Stimulated activated CD8-positive, alpha-beta memory T cell treated with anti-CD3 and anti-CD28 coated beads, Interleukin-12 subunit alpha, Interleukin-12 subunit beta, amount 100 ng/mL, for 24 hours (primary cell): ENCODE data around the gene NKTR.
"Not testable (repeated sequence)": the region's sequence is repeated elsewhere in the genome, so short reads cannot be mapped to it uniquely, and the experiment has no call there.

Experiments
- DNase-seq: peaks from one replicate; pipeline ENCODE4 v3.0.0-alpha.2; 2020; ENCODE audit errors: extremely low read depth

Gene NKTR

GRCh38 chr3:42600111-42600957 is at the start of gene NKTR:
TSS of gene NKTR (plus strand) at chr3:42600686. CDS start at chr3:42601007, 321 bp downstream.
- DNase-seq, result peak; percentile 95

GRCh38 chr3:42552830-42553229 is 47.7 kb upstream of the NKTR start:
- no peak for DNase-seq

DNA sequence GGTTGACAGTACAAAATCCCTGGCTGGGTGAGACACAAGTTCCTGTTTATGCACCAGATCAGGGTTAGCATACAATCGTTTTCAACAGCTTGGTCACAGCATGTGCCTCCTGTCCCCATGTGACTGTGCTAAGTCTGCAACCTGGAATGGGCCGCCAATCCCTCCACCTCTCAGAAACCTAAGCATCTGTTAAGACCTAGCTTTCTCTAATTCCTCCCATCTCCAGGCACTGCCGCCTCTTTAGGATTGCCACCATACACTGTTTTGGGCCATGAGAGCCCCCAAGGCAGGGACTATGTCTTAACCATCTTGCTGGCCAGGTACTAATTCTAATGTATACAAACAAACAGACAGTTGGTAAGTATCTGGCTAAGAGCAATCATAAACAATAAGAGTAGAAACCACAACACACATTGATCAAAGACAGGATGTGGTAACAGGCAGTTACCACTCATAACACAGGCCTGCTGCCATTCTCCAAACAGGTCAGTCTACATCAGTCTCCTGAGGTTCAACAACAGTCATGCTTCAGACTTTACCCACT is 44.3 kb upstream of the NKTR start:
- no peak for DNase-seq

DNA sequence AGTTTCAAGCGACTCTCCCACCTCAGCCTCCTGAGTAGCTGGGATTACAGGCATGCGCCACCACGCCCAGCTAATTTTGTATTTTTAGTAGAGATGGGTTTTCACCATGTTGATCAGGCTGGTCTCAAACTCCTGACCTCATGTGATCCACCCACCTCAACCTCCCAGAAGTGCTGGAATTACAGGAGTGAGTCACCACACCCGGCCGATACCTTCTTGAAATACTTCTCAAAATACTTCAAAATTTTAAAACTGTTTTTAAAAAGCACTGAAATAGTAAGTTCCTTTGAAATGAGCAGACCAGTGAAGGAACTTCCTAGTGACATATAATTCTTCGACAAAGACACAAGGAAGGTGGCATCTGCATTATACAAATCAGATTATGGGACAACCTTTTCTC is 43.7 kb upstream of the NKTR start:
- not testable (repeated sequence) for DNase-seq

DNA sequence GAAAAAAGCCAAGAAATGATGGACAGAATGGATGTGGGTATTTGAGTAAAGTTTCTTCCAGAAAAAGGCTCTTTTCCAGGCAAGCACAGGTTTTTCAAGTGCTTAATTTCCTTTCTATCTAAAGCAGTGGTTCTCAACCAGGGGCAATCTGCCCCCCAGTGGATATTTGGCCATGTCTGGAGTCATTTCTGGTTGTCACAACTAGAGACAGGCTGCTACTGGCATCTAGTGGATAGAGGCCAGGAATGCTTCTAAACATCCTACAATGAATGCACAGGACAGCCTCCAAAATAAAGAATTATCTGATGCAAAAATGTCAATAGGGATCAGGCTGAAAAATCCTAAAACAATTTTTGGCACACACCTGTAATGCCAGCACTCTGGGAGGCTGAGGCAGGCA is 42.6 kb upstream of the NKTR start:
- no peak for DNase-seq

DNA sequence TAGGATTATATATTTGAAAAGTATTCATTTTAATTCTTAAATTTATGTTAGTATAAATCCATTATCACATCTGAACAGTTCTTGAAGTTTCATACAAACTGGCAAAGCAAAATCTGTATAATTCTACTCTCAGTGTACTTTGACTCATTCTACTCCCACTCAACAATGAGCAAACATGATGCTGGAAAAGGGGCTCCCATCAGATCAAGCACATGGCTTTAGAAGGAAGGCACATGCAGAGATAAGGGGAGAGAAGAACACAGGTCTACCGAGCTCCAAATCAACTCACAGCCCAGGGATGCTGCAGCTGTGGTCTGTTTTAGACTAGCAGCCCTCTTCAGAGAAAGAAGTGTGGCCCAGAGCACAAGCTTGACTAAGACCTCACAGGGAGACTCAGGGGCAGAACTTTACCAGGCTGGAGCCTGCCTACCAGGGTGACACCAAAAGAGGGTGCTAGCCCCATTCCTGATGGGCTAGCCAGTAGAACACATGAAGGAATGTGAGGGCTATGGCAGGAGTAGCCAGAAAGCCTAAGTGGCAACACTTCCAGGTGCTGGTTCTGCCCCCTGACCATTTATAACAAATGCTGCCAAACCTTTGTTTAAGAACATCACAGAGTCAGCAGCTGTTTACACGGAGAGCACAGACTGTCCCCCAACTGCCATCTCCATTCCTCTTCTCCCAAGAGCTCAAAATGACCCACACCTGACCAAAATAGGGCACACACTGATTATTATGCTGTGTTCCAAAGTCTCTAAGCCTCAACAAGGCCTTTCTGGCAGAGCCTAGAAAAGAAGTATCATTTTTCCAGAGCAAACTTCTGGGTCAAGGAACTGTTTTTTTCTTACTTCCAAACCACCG is 38.2 kb upstream of the NKTR start:
- DNase-seq, result no peak

DNA sequence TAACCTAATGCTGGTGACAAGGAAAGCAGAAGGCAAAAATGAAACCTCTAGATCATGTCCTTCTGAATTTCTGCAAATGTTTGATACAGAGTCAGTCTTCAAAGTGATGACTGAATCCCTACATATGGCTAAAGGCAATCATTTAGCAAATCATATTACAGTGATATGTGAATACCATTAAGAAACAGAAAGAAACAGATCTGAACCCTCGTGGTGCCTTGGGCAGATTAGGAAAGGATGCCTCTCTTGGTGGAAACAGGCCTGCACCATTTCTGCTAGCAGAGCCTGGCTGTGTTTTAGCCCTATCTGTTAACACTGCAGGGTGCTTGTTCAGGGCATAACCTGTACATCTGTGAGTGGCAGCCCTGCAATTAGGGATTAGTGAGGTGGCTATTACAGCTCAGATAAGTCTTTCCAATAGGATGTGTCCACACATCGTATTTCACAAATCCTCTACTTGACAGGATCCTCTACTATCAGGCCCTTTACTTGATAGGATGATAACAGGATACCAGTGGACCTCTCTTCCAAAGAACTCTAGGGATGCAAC is 30.8 kb upstream of the NKTR start:
- no peak for DNase-seq

DNA sequence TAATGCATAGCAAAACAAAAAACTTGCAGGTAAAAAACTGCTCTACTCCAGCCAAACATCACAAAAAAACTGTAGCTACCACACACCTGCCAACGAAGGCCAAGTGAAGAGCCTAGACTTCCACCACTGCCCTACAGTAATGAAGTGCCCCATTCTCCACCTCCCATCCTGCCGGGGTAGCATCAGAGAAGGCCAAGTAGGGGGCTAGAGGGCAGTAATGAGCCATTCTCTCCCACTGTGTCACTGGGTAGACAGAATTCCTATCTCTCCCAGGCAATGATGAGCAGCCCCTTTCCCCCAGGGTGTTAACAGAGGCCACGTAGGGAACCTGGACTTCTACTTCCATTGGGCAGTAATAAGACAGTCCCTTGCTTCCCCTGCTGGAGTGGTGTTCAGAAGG is 28.2 kb upstream of the NKTR start:
- no peak for DNase-seq

DNA sequence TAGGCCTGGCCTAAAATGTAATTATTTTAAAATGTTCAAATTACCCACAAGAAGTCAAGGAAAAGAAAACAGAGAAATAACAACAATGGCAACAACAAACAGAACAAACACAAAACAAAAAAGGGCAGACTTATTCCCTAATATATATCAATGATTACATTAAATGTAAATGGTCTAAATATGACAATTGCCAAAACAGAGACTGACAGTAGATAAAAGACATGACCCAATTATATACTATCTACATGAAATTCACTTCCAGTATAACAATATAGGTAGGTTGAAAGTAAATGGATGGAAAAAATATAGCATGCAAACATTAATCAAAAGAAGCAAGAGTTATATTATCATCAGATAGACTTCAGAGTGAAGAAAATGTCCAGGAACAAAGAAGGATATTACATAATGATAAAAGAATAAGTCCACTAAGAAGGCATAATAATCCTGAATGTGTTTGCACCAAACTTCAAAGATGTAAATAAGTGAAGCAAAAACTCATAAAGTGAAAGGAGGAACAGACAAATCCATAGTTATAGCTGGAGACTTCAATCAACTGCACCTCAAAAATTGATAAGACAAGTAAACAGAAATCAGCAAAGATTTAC is 25.2 kb upstream of the NKTR start:
- DNase-seq, result no peak

DNA sequence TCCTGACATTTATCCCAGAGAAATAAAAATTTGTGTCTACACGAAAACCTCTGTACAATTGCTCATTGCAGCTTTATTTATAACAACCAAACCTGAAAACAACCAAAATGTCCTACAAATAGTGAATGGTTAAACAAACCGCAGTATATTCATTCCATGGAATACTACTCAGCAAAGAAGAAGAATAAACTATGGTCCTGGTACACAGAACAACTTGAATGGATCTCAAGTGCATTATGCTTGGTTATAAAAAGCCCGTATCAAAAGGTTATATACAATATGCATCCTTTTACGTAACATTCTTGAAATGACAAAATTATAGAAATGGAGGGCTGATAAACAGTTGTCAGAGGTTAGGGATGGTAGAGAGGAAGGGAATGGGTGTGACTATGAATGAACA is 22.4 kb upstream of the NKTR start:
- DNase-seq, result no peak

DNA sequence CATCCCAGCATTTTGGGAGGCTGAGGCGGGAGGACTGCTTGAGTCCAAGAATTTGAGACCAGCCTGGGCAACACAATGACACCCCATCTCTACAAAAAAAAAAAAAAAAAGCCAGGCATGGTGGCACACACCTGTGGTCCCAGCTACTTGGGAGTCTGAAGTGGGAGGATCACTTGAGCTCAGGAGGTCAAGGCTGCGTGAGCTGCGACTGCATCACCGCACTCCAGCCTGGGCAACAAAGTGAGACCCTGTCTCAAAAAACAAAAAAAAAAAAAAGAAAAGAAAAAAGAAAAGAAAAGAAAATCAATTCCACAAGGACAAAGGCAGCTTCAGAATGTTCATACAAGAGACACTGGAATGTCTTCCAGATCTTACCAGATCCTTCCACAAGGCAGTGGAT is 21.1 kb upstream of the NKTR start:
- DNase-seq, result not testable (repeated sequence)

GRCh38 chr3:42581400-42581708 is 19.1 kb upstream of the NKTR start:
- DNase-seq, result no peak

- DNase-seq, result peak; percentile 94
Measured at GRCh38 chr3:42581709-42582473, 18.6 kb upstream of the NKTR start, which contains the start of gene SEC22C. TSS of gene SEC22C (minus strand) at chr3:42581967. CDS start at chr3:42569046, 12,921 bp downstream.

DNA sequence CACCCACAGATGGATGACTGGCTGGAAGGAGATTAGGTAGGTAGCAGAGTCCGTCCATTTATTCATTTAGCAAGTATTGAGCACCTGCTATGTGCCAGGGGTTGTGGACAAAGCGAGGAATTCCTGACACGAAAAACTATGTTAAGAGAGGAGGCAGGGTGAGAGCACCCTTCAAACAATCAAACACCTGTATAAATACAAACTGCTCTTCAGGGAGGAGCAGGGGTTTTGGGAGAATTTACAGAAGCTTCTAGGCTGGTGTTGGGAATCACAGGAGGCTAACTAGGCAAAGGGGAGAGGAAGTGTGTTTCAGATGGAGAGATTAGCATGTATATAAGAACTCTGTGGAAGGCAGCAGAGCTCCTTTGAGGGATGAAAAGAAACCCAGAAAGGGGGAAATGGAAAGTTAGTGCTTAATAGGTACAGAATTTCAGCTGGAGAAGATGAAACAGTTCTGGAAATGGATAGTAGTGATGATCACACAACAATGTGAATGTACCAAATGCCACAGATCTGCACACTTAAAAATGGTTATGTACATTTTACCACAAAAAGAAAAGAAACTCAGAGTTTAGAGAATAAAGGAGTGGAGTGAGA is 17.9 kb upstream of the NKTR start:
- no peak for DNase-seq

- DNase-seq, result no peak
Measured at GRCh38 chr3:42588625-42589024, 11.9 kb upstream of the NKTR start.

DNA sequence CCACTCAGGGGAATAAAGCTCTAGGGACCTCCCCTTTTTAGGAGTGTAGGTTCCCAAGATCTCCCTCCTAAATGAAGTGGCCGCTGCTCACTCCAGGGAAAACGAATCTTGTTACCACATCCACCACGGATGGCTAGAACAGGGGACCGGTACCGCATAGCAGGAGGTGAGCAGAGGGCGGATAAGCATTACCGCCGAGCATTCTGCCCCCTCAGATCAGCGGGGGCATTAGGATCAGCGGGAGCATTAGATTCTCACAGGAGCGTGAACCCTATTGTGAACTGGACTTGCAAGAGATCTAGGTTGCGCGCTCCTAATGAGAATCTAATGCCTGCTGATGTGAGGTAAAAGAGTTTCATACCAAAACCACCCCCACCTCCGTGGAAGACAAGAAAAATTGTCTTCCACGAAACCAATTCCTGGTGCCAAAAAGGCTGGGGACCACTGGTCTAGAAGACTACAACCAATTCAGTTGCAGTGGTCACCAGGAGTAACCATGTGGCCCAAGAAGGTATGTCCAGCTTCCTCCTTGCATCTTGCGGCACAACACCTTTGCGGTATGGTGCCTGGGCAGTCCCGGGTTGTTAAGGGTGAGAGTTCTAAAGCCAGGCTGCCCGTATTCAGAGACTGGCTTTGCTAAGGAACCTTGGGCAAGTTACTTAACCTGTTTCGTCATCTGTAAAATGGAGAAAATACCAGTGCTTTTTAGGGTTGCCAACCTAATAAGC is 10.9 kb upstream of the NKTR start:
- DNase-seq, result no peak

GRCh38 chr3:42590989-42591756 is 9.3 kb upstream of the NKTR start:
- DNase-seq, result no peak

DNA sequence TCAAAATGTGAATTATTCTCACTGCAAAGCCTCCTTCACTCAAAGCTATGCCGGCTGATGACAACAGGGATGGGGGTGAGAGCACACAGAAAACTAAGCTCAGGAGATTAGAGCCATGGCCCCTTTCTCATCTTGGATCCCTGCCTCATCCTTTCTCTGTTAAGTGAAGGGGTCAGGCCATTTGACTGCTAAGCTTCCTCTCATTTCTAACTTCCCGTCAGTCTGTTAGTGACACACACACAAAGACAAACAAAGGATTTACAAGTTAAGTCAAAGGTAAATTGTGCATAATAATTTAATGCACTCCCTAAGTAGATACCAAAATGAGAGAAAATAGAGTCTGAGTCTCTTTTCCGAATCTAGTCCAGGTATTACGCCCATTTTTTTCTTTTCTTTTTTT is 8.7 kb upstream of the NKTR start:
- DNase-seq, result no peak

- no peak for DNase-seq
Measured at GRCh38 chr3:42593635-42594034, 6.9 kb upstream of the NKTR start.
